ENCODE data around the gene DSCAML1. TPM values are rescaled to one million over a fixed set of nuclear protein-coding genes. Genes with fewer than 3 reads are reported as not detected.

The DSCAML1 gene
- total RNA-seq, 2 experiments from 2014 or later: 0.13 to 0.29 TPM

- H3K36me3 Mint-ChIP-seq (ENCODE audit: low read depth): no peaks in the 10 kb centered on the region
- no peaks in the 10 kb centered on the region for H3K4me1 Mint-ChIP-seq (ENCODE audit: low read depth)
- H3K9me3 Mint-ChIP-seq: no peaks in the 10 kb centered on the region
- no peak for DNase-seq
- no peak overlapping the region for H3K27ac Mint-ChIP-seq
- no peak overlapping the region for H3K4me3 Mint-ChIP-seq
- no peaks in the 10 kb centered on the region for H3K27me3 Mint-ChIP-seq
- CTCF ChIA-PET: interaction anchor here (1.8 kb wide), 1 partner anchor 74 kb away, joined by 7 read pairs; no protein-coding TSS in a partner anchor
- POLR2A ChIA-PET: no interaction called here
- ATAC-seq: no peak
- no peak for TF ChIP-seq CTCF (IDR thresholded peaks at IDR 0.05)
- intact Hi-C loops (cut with micrococcal nuclease): no loop called here
These were observed 249.7 kb downstream of the DSCAML1 start for GRCh38 chr11:117547195-117547850.

- H3K36me3 Mint-ChIP-seq (ENCODE audit: low read depth): no peaks in the 10 kb centered on the region
- ATAC-seq (no peak), DNase-seq (no peak)
- no peak overlapping the region for H3K27ac Mint-ChIP-seq
- H3K27me3 Mint-ChIP-seq: no peaks in the 10 kb centered on the region
- CTCF ChIA-PET: no interaction called here
- H3K4me3 Mint-ChIP-seq: no peak overlapping the region
- no peaks in the 10 kb centered on the region for H3K9me3 Mint-ChIP-seq
- POLR2A ChIA-PET: interaction anchor here (1.2 kb wide), 1 partner anchor 172 kb away, joined by 3 read pairs; no protein-coding TSS in a partner anchor
- H3K4me1 Mint-ChIP-seq (ENCODE audit: low read depth): no peaks in the 10 kb centered on the region
- TF ChIP-seq CTCF (IDR thresholded peaks at IDR 0.05): no peak
- intact Hi-C loops (cut with micrococcal nuclease): no loop called here
These were observed 250.4 kb downstream of the DSCAML1 start for GRCh38 chr11:117546431-117547194.

GRCh38 chr11:117545706-117546105 is 251.3 kb downstream of the DSCAML1 start:
- no peak for TF ChIP-seq CTCF (IDR thresholded peaks at IDR 0.05)
- Mint-ChIP-seq H3K9me3 (no peaks in the 10 kb centered on the region), H3K27ac (no peak overlapping the region), H3K27me3 (no peaks in the 10 kb centered on the region), H3K4me1 (ENCODE audit: low read depth) (no peaks in the 10 kb centered on the region), H3K4me3 (no peak overlapping the region), H3K36me3 (ENCODE audit: low read depth) (no peaks in the 10 kb centered on the region)
- intact Hi-C loops (cut with micrococcal nuclease): no loop called here
- ATAC-seq: no peak
- ChIA-PET POLR2A (interaction anchor here (1.2 kb wide), 1 partner anchor 173 kb away, joined by 3 read pairs; no protein-coding TSS in a partner anchor), CTCF (no interaction called here)
- DNase-seq: no peak

GRCh38 chr11:117544130-117544800 is 252.8 kb downstream of the DSCAML1 start:
- DNase-seq (no peak), ATAC-seq (no peak)
- no peak for TF ChIP-seq CTCF (IDR thresholded peaks at IDR 0.05)
- H3K27me3 Mint-ChIP-seq: no peaks in the 10 kb centered on the region
- POLR2A ChIA-PET: no interaction called here
- CTCF ChIA-PET: interaction anchor here (1.9 kb wide), 1 partner anchor 118 kb away, joined by 6 read pairs; no protein-coding TSS in a partner anchor
- H3K36me3 Mint-ChIP-seq (ENCODE audit: low read depth): no peaks in the 10 kb centered on the region
- no peaks in the 10 kb centered on the region for H3K9me3 Mint-ChIP-seq
- no peaks in the 10 kb centered on the region for H3K4me1 Mint-ChIP-seq (ENCODE audit: low read depth)
- H3K27ac Mint-ChIP-seq: no peak overlapping the region
- no peak overlapping the region for H3K4me3 Mint-ChIP-seq
- intact Hi-C loops (cut with micrococcal nuclease): no loop called here
